Measurements from ENCODE around the gene RBM8A. TPM values are rescaled to one million over a fixed set of nuclear protein-coding genes. Genes with fewer than 3 reads are reported as not detected.
A peak's percentile ranks its signal among the peaks of the same experiment; 100 is the strongest.
"Not testable (repeated sequence)": the region's sequence is repeated elsewhere in the genome, so short reads cannot be mapped to it uniquely, and the experiment has no call there.

The RBM8A gene
- total RNA-seq, 1 donor from 2014 or later = 82.0 TPM

DNA sequence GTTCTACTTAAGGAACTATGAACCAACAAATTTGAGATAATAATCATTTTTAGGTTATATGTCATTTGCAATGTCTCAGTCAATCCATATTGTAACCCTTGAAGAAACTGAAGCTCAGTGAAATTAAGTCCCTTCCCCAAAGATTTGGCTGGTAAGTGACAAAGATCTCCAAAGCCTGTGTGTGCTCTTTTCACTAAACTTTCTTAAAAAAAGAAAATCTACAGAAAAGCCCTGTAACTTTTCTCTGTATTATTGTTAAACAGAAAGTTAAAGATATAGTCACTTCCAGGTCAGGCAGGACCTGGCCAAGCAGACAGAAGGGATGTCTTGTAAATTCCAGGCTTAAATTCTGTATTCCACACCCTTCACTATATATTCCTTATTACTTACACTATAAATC is 29.1 kb upstream of the RBM8A start:
- no peak for DNase-seq

DNA sequence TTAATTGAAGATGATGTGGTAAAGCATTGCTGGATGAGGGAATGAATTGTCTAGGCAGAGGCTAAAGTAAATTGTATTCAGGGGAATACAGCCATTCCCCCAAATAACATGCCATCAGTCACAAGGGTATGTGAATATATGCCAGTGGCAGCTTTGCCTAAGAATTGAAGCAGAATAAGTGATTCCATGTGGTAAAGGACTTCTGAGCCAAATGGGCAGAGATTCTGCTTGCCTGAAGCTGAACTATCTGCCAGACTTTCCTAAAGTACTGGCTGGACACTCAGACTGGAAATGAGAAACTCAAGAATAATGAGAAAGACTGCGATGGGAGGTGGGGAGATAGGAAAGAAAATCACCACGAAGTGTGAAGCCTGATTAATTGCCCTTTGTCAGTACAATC is 28.2 kb upstream of the RBM8A start:
- DNase-seq = no peak

- DNase-seq = no peak
These were observed 26.6 kb upstream of the RBM8A start for GRCh38 chr1:145953861-145954260.

GRCh38 chr1:145952903-145953302 is 25.6 kb upstream of the RBM8A start:
- DNase-seq = no peak

GRCh38 chr1:145951526-145951925 is 24.2 kb upstream of the RBM8A start:
- no peak for DNase-seq

DNA sequence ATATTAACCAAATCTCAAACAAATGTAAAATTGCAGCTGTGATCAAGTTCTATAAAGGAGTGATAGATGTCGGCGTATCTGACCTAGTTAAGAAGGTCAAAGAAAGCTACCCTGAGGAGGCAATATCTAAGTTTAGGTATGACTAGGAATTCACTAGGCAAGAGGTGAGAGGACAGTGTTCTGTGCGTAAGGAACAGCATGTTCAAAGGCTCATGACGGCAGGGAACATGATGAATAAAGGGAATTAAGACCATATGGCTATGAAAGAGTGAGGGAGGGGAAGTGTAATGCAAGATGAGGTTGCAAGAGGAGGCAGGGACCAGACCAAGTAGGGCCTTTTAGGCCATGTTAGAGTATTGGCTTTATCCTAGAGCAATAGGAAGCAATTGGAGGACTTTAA is 21.9 kb upstream of the RBM8A start:
- no peak for DNase-seq

GRCh38 chr1:145947551-145947950 is 20.3 kb upstream of the RBM8A start:
- DNase-seq = no peak

DNA sequence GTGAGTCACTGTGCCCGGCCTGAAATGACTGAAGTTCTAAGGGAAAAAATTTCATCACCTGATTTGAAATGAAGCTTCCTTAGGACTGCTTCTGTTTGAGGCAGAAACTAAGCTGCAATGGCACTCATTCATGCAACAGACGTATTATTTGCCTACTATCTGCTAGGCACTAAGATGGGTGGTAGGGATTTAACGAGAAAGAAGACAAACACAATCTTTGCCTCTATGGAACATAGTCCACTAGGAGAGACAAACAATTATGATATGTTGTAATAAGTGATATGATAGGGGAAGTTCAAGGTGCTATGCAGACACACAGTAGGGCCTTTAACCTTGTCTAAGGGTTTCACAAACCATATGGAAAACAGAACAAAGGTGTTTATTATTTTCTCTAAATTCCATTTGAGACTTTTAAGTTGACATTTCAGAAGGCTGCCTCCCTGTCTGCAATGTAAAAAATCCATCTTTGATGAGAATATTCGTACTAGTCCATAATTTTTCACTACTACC is 19.2 kb upstream of the RBM8A start:
- no peak for DNase-seq

DNA sequence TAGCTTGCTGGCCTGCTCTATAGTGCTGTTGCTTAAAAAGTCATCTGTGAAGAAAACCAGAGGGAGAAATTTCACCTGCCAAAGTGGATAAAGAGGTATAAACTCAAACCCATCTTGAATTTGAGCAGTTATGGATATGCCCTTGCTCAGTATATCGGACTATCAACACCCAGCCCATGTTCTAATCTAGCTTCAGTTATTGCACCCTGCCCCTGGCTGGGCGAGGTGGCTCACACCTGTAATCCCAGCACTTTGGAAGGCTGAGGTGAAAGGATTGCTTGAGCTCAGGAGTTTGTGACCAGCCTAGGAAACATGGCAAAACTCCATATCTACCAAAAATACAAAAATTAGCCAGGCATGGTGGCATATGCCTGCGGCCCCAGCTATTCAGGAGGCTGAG is 17.2 kb upstream of the RBM8A start:
- no peak for DNase-seq

DNA sequence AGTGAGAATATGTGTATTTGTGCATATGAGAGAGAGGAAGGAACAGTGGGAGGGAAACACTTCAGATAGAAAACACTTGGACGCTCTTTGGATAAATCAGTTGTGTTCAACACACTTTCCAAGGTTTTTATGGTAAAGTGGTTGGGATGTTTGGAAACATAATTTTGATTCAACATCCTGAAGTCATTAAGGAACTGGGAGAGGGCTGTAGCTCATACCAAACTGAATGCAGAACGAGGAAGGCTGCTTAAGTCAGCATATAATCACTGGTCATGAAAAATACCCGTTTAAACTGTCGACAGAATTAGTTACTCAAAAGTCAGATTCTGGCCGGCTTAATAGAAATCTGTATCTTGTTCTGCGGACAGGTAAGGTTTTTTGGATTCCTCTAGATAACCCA is 15.6 kb upstream of the RBM8A start:
- DNase-seq = peak; percentile 41

DNA sequence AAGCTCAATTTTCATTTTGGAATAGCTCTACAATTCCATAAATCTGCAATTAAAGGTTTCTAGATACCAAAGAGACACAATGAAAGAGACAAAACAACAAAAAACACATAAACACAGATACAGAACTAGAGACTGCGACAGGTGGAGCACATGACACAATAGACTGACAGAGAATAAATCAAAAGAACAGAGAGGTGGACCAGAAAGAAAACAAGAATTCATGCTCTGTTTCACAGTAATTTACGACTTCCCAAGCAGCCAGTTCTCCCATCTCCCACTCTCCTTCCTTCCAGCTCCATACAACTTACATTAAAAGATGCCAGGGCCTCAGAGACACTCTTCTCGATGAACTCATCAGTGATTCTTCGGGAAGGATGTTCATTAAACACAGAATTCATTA is 15.1 kb upstream of the RBM8A start:
- no peak for DNase-seq

GRCh38 chr1:145937436-145937835 is 10.2 kb upstream of the RBM8A start:
- DNase-seq = no peak

- DNase-seq = no peak
These were observed 9.0 kb upstream of the RBM8A start for GRCh38 chr1:145936247-145936646.

DNA sequence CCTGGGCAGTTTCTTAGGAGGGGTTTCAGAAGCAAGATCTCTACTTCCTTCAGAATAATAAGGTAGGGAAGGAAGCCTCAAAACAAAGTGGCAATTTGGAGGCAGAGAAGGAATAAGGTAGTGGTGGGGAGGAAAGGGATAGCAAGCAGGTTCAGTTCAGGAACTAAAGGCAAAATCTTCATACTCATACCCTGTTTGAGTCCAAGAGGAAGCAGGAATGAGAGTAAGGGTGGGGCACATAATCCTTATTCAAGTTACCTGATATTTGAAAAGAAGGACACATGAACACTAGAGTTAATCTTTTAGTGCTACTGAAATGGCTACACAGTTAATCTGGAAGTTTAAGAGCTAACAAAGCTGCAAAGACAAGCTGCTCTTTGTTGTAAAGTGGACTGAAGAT is 8.4 kb upstream of the RBM8A start:
- DNase-seq = no peak

DNA sequence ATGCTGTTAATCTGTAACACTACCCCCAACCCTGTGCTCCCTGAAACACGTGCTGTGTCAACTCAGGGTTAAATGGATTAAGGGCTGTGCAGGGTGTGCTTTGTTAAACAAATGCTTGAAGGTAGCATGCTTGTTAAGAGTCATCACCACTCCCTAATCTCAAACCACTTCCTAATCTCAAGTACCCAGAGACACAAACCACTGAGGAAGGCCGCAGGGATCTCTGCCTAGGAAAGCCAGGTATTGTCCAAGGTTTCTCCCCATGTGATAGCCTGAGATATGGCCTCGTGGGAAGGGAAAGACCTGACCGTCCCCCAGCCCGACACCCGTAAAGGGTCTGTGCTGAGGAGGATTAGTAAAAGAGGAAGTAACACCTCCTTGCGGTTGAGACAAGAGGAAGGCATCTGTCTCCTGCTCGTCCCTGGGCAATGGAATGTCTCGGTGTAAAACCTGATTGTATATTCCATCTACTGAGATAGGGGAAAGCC is 5.3 kb upstream of the RBM8A start:
- not testable (repeated sequence) for DNase-seq

DNA sequence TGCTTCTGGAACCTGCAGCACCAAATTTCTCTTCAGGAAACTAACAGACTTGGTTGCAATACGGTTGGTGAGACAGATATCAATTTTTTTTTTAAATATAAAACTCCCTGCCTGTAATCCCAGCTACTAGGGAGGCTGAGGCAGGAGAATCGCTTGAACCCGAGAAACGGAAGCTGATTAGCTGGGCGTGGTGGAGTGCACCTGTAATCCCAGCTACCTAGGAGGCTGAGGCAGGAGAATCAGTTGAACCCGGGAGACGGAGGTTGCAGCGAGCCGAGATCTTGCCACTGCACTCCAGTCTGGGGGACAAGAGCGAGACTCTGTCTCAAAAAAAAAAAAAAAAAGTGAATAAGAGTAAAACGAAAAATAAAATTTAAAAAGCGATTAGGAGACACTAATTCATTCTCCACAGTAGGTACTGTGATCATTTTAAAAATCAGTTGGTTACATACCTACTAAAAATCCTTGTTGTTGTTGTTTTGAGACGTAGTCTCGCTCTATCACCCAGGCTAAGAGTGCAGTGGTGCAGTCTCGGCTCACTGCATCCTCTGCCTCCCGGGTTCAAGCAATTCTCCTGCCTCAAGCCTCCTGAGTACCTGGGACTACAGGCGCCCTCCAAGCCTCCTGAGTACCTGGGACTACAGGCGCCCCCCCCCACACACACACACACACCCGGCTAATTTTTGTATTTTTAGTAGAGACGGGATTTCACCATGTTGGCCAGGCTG is 796 bp upstream of the RBM8A start:
- DNase-seq = no peak

DNA sequence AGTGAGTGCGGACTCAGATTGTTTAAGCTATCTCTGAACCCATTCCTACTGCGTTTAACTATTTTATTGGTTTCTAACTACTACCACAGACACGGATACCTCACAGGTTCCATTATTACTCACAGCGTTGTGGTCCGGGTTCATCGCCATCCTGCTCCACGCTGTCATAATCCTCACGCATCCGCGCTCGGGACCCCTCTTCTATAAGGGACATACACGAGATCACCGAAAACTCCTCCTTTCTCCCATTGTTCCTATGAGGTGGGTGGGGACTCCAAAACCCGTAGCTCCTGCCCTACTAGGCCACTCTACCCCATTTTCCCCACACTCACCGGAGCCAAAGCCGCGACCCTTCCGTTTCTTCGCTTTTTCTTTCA is 610 bp downstream of the RBM8A start:
- DNase-seq = no peak

- no peak for DNase-seq
These were observed 5.0 kb downstream of the RBM8A start for GRCh38 chr1:145922266-145922665.

GRCh38 chr1:145920297-145920696 is 7.0 kb downstream of the RBM8A start:
- not testable (repeated sequence) for DNase-seq

DNA sequence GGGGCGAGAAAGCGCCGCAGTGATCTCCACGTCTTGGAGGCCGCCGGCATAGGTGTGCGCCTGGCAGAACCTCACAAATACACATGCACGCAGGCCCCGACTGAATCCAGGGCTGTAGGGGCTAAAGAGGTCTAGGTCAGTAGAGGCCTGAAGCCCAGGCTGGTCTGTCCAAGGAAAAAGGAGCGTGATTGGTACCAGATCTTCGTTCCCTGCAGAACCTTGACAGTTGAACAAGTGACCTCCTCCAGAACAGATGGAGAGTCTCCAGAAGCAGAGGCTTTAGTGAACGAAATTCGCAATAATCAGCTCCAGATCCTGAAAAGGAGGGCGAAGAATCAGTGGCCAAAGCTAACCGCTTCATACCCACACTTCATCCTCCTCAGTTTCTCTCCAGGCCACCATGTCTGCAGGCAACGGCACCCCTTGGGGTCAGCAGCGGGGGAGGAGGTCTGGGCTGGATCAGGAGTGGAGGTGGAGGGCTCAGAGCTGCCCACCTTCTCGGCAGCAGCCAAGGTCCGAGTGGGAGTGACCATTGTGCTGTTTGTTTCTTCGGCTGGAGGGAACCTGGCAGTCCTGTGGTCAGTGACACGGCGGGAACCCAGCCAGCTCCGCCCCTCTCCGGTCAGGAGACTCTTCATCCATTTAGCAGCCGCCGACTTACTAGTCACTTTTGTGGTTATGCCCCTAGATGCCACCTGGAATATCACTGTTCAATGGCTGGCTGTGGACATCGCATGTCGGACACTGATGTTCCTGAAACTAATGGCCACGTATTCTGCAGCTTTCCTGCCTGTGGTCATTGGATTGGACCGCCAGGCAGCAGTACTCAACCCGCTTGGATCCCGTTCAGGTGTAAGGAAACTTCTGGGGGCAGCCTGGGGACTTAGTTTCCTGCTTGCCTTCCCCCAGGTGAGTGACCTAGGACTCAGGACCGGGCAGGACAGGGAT is 8.0 kb downstream of the RBM8A start:
- peak; percentile 8 for DNase-seq

DNA sequence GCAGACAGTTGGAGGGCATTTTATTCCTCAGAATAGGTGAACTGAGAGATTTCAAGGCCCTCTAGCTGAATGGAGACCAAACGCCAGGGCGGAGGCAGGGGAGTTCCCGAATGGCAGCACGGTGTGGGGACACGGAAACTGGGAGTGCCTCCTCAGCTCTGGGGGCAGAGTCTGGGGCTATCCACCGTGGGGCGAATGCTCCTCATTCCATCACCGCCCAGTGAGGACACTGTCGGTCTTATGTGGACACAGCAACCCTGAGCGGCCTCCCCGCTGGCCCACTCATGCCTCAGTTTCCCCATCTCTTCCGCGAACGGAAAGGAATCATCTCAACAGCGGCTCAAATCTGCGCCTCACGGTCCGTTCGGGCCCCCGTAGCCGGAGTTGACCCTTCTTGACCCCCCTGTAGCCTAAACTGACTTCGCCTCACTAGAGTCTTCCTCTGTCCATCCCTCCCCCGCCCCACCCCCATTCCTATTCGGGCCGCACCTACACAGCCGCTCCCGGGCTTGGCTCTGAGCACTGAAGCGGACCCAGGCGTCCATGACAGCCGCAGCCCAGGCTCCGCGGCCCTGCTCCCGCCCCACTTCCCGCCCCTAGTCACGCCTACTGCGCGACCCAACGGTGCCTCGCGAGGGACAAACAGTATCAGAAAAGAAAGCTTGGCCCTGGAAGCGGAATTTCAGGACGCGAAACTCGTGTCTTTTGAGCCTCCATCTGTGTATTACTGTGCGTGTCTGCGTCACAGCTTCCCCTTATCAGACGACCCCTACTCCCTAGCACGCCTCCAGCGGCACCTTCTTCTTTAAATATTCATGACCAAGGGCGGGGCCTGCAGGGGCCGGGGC is 8.9 kb downstream of the RBM8A start, which contains the start of gene PEX11B:
PEX11B (minus strand) TSS at position 574 of the 848 bp plus-strand sequence; CDS start at position 545, 29 bp downstream.
- peak; percentile 89 for DNase-seq

- no peak for DNase-seq
These were observed 9.7 kb downstream of the RBM8A start for GRCh38 chr1:145917595-145917994.
